Measurements from ENCODE around the gene ZSCAN5B. TPM values are rescaled to one million over a fixed set of nuclear protein-coding genes. Genes with fewer than 3 reads are reported as not detected.

ZSCAN5B gene
- total and polyA plus RNA-seq, 9 of the 15 experiments (the other 6 are each of a cell fraction or from before 2014, with no cell fraction given): 0.03 to 0.07 TPM; not detected in 7

DNA sequence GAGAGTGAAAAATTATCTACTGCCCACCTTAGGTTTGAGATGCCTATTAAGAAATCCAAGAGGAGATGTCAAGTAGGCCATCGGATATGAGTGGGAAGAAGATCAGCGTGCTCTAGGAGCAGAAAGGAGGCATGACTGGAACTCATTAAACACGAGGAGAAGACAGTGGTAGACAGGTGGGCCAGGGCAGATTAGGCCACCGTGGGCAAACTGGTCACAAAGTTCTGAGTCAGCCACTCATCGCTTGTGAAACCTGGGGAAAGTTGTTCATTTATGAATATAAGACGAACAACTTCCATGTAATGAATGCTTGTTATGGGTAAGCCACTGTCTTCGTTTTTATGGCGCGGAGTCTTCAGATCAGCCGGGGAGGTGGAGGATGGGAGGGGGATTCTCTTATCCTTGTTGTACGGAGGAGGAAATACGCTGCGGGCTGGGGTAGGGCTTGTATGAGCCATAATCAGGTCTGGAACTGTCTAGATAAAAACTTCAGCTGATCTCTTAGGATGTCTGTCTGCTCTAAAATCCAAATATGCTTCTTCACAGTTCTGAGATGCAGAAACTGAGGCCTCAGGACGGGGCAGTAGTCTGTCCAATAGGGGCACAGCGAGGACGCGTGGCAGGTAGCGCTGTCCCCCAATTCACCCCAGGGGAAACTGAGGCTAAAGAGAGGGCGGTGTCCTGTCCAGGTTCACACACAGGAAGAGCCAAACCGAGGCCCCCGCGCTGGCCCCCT lies 57.6 kb downstream of the ZSCAN5B start (continued):
- TF ChIP-seq, protein P1, sequence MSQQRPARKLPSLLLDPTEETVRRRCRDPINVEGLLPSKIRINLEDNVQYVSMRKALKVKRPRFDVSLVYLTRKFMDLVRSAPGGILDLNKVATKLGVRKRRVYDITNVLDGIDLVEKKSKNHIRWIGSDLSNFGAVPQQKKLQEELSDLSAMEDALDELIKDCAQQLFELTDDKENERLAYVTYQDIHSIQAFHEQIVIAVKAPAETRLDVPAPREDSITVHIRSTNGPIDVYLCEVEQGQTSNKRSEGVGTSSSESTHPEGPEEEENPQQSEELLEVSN (IDR thresholded peaks at IDR 0.05; ENCODE audit: borderline replicate concordance in 1 of 2, extremely low read depth in 1 of 2, insufficient read depth in 1 of 2, insufficient read length in 1 of 2, low read depth in 1 of 2, low read length in 1 of 2, poor library complexity in 1 of 2, severe bottlenecking in 1 of 2): peak; percentile 31 to 62
- TF ChIP-seq L3MBTL2 (IDR thresholded peaks at IDR 0.05): peak; percentile 77; the same call in 1 of the 2 replicates
- no peak for TF ChIP-seq KLF1 (tag; IDR thresholded peaks at IDR 0.05)
- TF ChIP-seq YY1 (IDR thresholded peaks at IDR 0.05; ENCODE audit: borderline replicate concordance in 1 of 3, control insufficient read depth in 1 of 3, extremely low read depth in 1 of 3, insufficient read depth in 3 of 3, insufficient read length in 1 of 3, insufficient replicate concordance in 2 of 3, low read depth in 1 of 3, low read length in 2 of 3): no peak
- TF ChIP-seq ZNF140 (CRISPR knock-in tag; IDR thresholded peaks at IDR 0.05): no peak
- no peak for TF ChIP-seq DACH1 (IDR thresholded peaks at IDR 0.05; ENCODE audit: partially characterized antibody)
- no peak for TF ChIP-seq ZNF830 (CRISPR knock-in tag; IDR thresholded peaks at IDR 0.05)
- TF ChIP-seq PML (IDR thresholded peaks at IDR 0.05; ENCODE audit: low read length): no peak
- no peak for TF ChIP-seq ATF2 (CRISPR knock-in tag; IDR thresholded peaks at IDR 0.05)
- no peak for TF ChIP-seq TAF7 (tag; IDR thresholded peaks at IDR 0.05)
- no peak for TF ChIP-seq CHCHD3 (CRISPR knock-in tag; IDR thresholded peaks at IDR 0.05)
- no peak for TF ChIP-seq CEBPB (tag; IDR thresholded peaks at IDR 0.05)
- TF ChIP-seq, protein P2, sequence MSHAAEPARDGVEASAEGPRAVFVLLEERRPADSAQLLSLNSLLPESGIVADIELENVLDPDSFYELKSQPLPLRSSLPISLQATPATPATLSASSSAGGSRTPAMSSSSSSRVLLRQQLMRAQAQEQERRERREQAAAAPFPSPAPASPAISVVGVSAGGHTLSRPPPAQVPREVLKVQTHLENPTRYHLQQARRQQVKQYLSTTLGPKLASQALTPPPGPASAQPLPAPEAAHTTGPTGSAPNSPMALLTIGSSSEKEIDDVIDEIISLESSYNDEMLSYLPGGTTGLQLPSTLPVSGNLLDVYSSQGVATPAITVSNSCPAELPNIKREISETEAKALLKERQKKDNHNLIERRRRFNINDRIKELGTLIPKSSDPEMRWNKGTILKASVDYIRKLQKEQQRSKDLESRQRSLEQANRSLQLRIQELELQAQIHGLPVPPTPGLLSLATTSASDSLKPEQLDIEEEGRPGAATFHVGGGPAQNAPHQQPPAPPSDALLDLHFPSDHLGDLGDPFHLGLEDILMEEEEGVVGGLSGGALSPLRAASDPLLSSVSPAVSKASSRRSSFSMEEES (CRISPR knock-in tag; IDR thresholded peaks at IDR 0.05): no peak
- TF ChIP-seq, protein P3, sequence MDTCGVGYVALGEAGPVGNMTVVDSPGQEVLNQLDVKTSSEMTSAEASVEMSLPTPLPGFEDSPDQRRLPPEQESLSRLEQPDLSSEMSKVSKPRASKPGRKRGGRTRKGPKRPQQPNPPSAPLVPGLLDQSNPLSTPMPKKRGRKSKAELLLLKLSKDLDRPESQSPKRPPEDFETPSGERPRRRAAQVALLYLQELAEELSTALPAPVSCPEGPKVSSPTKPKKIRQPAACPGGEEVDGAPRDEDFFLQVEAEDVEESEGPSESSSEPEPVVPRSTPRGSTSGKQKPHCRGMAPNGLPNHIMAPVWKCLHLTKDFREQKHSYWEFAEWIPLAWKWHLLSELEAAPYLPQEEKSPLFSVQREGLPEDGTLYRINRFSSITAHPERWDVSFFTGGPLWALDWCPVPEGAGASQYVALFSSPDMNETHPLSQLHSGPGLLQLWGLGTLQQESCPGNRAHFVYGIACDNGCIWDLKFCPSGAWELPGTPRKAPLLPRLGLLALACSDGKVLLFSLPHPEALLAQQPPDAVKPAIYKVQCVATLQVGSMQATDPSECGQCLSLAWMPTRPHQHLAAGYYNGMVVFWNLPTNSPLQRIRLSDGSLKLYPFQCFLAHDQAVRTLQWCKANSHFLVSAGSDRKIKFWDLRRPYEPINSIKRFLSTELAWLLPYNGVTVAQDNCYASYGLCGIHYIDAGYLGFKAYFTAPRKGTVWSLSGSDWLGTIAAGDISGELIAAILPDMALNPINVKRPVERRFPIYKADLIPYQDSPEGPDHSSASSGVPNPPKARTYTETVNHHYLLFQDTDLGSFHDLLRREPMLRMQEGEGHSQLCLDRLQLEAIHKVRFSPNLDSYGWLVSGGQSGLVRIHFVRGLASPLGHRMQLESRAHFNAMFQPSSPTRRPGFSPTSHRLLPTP (IDR thresholded peaks at IDR 0.05; ENCODE audit: borderline replicate concordance, extremely low read depth, insufficient read length): no peak
- TF ChIP-seq, protein P4, sequence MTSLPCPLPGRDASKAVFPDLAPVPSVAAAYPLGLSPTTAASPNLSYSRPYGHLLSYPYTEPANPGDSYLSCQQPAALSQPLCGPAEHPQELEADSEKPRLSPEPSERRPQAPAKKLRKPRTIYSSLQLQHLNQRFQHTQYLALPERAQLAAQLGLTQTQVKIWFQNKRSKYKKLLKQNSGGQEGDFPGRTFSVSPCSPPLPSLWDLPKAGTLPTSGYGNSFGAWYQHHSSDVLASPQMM (CRISPR knock-in tag; IDR thresholded peaks at IDR 0.05): no peak
- TF ChIP-seq, protein P5, sequence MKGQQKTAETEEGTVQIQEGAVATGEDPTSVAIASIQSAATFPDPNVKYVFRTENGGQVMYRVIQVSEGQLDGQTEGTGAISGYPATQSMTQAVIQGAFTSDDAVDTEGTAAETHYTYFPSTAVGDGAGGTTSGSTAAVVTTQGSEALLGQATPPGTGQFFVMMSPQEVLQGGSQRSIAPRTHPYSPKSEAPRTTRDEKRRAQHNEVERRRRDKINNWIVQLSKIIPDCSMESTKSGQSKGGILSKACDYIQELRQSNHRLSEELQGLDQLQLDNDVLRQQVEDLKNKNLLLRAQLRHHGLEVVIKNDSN (CRISPR knock-in tag; IDR thresholded peaks at IDR 0.05): no peak
